Endodermal cell (in vitro differentiated cells): ENCODE results near the gene NPHP4. TPM values are rescaled to one million over a fixed set of nuclear protein-coding genes. Genes with fewer than 3 reads are reported as not detected.
A peak's percentile ranks its signal among the peaks of the same experiment; 100 is the strongest.

ENCODE experiments used
- DNase-seq: peaks from one replicate; pipeline ENCODE4 v3.0.0-alpha.2; 2017
- H3K27ac ChIP-seq: 2 replicates; pipeline ENCODE4 v1.5.1; 2013; ENCODE audit warnings: mild to moderate bottlenecking, low read depth, low read length, moderate library complexity
- H3K27me3 ChIP-seq: 2 replicates; pipeline ENCODE4 v1.6.1; 2013; ENCODE audit warnings: mild to moderate bottlenecking, low read length, moderate library complexity; ENCODE audit not compliant: insufficient read depth, control insufficient read depth, poor library complexity, severe bottlenecking
- H3K36me3 ChIP-seq: 2 replicates; pipeline ENCODE4 v1.7.0; 2013; ENCODE audit warnings: mild to moderate bottlenecking, low read length, moderate library complexity; ENCODE audit not compliant: control insufficient read depth, insufficient read depth
- H3K4me1 ChIP-seq: one replicate; pipeline ENCODE4 v1.7.0; 2013; ENCODE audit warnings: low read length; ENCODE audit not compliant: control insufficient read depth, insufficient read depth
- H3K4me3 ChIP-seq: 2 replicates; pipeline ENCODE4 v1.5.1; 2013; ENCODE audit warnings: mild to moderate bottlenecking, low read length, moderate library complexity
- H3K9ac ChIP-seq: 2 replicates; pipeline ENCODE4 v1.6.1; 2013; ENCODE audit warnings: mild to moderate bottlenecking, low read length, moderate library complexity; ENCODE audit not compliant: poor library complexity, severe bottlenecking; ENCODE audit errors: extremely low read depth
- H3K9me3 ChIP-seq: 2 replicates; pipeline ENCODE4 v1.6.1; 2013; ENCODE audit warnings: mild to moderate bottlenecking, low read length, moderate library complexity; ENCODE audit not compliant: control insufficient read depth
- H3K27ac Mint-ChIP-seq: 2 replicates; pipeline ENCODE4 v1.8.0; 2020; ENCODE audit warnings: mixed read lengths
- H3K27me3 Mint-ChIP-seq: 2 replicates; pipeline ENCODE4 v1.8.0; 2021; ENCODE audit warnings: mild to moderate bottlenecking, mixed read lengths; ENCODE audit not compliant: insufficient read depth
- H3K36me3 Mint-ChIP-seq: 2 replicates; pipeline ENCODE4 v1.8.0; 2020; ENCODE audit warnings: low read depth, mixed read lengths
- H3K4me1 Mint-ChIP-seq: 2 replicates; pipeline ENCODE4 v1.8.0; 2020; ENCODE audit warnings: mixed read lengths
- H3K4me3 Mint-ChIP-seq: 2 replicates; pipeline ENCODE4 v1.8.0; 2020; ENCODE audit warnings: mild to moderate bottlenecking, moderate library complexity, mixed read lengths
- H3K9me3 Mint-ChIP-seq: 2 replicates; pipeline ENCODE4 v1.8.0; 2020; ENCODE audit warnings: mild to moderate bottlenecking, mixed read lengths
- CTCF ChIP-seq: fragments of 200-600 bp; sonication (generic); conservative IDR thresholded peaks from 2 replicates; pipeline ENCODE4 v1.5.0; 2021; ENCODE audit warnings: antibody characterized with exemption, mild to moderate bottlenecking
- whole genome bisulfite sequencing, 2 experiments: methylation state at CpG; one replicate each; pipeline versions ENCODE4 v1.1.5 to v1.1.7; 2013; ENCODE audit warnings: missing lambda C conversion rate in 2 of 2, mixed read lengths in 1 of 2; ENCODE audit not compliant: insufficient coverage in 1 of 2, insufficient read length in 1 of 2; 5-methylcytosine and 5-hydroxymethylcytosine counted together
- total RNA-seq, 2 donors: library from RNA; stranded (reverse); fragmentation: NEBNext Ultra II Directional in 1 of 2; extraction: Animal tissue kit (Norgen Biotek cat#: 25700) in 1 of 2; gene quantifications; 2 replicates in 1 of 2; 3 replicates in 1 of 2; pipeline ENCODE4 v1.2.1, GENCODE V29; 2021

Gene NPHP4
- total RNA-seq, 2 donors from 2014 or later, result 19.1 to 25.4 TPM

DNA sequence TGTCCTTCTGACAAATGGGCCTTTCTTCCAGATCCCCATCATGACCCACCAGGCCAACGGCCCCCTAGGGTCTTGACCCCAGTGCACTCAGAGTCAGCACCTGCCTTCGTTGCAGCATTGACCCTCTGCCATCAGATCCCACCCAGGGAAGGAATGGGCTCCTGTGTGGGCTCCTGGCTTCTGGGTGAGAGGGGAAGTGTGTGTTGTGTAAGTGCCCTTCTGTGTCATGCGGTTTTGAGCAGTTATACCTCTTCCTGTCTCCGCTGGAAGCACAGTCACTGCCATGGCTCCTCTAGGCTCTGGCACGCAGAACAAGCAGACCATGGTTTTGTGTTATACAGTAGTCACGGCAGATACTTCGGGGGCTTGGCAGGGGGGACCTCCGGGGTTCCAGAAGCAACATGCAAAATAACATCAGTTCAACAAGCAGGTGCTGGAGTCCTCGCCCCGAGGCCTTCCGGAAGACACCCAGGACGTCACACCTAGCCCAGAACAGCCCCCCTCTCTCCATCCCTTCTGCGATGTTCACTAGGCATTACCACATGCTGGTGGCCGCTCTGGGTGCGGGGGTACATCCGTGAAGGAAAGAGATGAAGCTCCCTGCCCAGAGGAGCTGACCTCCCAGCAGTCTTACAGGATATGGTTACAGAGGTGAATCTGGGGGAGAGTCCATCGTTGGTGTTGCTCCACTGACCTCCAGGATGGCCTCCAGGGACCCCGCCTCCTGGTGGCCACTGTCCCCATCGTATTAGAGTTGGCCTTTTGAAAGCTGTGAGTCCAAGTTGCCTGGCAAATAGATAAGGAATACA is 36.0 kb upstream of the NPHP4 start:
- no peaks in the 10 kb centered on the region for H3K27me3 Mint-ChIP-seq
- H3K4me1 Mint-ChIP-seq, result no peaks in the 10 kb centered on the region
- no peak overlapping the region for H3K4me3 Mint-ChIP-seq
- H3K9me3 Mint-ChIP-seq, result no peaks in the 10 kb centered on the region
- H3K36me3 Mint-ChIP-seq, result no peaks in the 10 kb centered on the region
- Histone ChIP-seq H3K9ac (no peak overlapping the region), H3K4me3 (no peak overlapping the region), H3K27ac (no peak overlapping the region), H3K27me3 (no peaks in the 10 kb centered on the region), H3K9me3 (no peaks in the 10 kb centered on the region), H3K4me1 (no peaks in the 10 kb centered on the region), H3K36me3 (no peaks in the 10 kb centered on the region)
- 91 to 96% methylated on average over 8 to 19 of the region's 19 CpGs for WGBS, 2 experiments
- H3K27ac Mint-ChIP-seq, result no peak overlapping the region
- no peak for DNase-seq
- peak; percentile 43 for TF ChIP-seq CTCF

DNA sequence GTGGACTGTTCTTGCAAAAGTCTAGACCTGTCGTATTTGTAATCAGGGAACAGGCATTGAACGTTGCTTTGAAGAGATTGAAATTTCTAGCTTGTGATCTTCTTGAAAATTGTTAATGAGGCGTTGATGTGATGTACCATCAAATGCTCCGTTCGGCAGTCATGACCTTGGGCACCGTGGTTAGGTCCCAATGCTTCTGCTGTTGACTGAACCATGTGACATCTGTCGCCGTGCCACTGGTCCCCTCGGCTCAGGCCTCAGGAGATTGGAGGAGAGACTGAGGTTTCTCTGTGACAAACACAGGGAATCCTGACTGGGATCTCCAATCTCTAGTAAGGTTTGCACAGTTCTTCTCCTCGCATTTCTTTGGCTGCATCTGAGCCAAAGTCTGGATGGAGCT is 35.4 kb upstream of the NPHP4 start:
- no peaks in the 10 kb centered on the region for H3K36me3 ChIP-seq
- no peaks in the 10 kb centered on the region for H3K27me3 ChIP-seq
- 85 to 90% methylated on average over 10 of the region's 10 CpGs for WGBS, 2 experiments
- TF ChIP-seq CTCF, result no peak
- H3K4me1 Mint-ChIP-seq, result no peaks in the 10 kb centered on the region
- no peak overlapping the region for H3K27ac Mint-ChIP-seq
- H3K27me3 Mint-ChIP-seq, result no peaks in the 10 kb centered on the region
- DNase-seq, result no peak
- no peaks in the 10 kb centered on the region for H3K9me3 ChIP-seq
- H3K27ac ChIP-seq, result no peak overlapping the region
- no peak overlapping the region for H3K4me3 Mint-ChIP-seq
- no peaks in the 10 kb centered on the region for H3K9me3 Mint-ChIP-seq
- H3K9ac ChIP-seq, result no peak overlapping the region
- H3K36me3 Mint-ChIP-seq, result no peaks in the 10 kb centered on the region
- H3K4me1 ChIP-seq, result no peaks in the 10 kb centered on the region
- H3K4me3 ChIP-seq, result no peak overlapping the region

DNA sequence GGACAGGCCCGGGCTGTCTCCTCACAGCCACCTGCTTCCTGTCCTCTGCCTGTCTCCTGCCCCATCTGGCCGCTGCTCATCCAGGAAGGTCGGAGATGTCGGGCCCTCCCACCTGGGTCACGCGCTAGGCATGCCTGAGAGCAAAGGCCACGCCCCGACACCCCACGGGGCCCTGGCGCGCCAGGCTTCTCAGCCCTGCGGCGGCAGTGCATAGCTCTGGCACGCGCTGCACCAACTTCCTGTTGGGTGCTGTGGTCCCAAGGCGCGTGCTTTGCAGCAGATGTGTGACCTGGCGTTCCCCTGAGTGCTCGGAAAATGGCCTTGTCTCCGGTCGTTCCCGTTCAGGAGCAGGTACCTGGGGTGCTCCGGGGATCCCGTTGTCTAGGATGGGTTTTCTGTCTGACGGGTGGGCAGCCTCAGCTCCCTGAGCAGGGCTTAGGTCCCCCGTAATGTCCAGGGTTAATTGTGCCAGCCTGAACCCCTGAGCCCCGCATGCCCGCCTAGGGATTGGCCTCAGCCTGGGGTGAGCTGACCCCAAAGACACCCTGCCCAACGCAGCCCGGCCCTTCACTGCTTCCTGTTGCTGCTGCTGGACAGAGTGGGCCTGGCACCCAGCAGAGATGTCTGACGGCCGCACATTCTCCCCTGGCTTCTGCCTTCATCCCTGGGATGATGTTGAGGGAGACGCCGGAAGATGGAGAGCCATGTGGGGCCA is 34.0 kb upstream of the NPHP4 start:
- H3K27me3 Mint-ChIP-seq, result peaks cover 6% of the 10 kb centered on the region

More for the DNA sequence above, 34.0 kb upstream of the NPHP4 start:
- Mint-ChIP-seq H3K4me1 (no peaks in the 10 kb centered on the region), H3K36me3 (no peaks in the 10 kb centered on the region), H3K27ac (no peak overlapping the region), H3K9me3 (no peaks in the 10 kb centered on the region), H3K4me3 (peak overlapping the region; percentile 20)
- Histone ChIP-seq H3K9ac (no peak overlapping the region), H3K27ac (no peak overlapping the region), H3K4me1 (no peaks in the 10 kb centered on the region), H3K36me3 (no peaks in the 10 kb centered on the region), H3K9me3 (no peaks in the 10 kb centered on the region), H3K27me3 (no peaks in the 10 kb centered on the region), H3K4me3 (no peak overlapping the region)
- WGBS, 2 experiments, result 59 to 69% methylated on average over 25 to 34 of the region's 34 CpGs
- TF ChIP-seq CTCF, result no peak
- DNase-seq, result peak; percentile 96
